GM21529 (cell line): ENCODE results near the gene SGTA.

Experiments used
- ATAC-seq: cut with Tn5 transposase; IDR thresholded peaks from one replicate; pipeline ENCODE4 v1.9.1; 2021; ENCODE audit not compliant: unreplicated experiment

Gene SGTA

DNA sequence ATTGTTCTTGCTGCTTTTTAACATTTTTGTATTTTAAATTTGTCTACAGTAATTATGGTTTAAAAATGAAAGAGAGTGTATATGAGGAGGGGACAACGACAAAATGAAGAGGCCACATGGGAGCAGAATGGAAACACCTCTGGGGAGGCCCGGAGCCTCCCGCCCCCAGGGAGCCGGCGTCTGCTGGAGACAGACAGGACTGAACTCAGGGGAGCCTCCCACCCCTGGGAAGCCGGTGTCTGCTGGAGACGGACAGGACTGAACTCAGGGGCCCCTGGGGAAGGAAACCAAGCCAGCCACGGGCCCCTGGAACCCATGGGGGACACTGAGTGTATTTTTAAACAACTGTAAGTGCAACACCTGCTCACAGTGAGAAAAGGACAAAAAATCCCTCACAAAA, 26.6 kb downstream of the SGTA start:
- ATAC-seq: no peak

DNA sequence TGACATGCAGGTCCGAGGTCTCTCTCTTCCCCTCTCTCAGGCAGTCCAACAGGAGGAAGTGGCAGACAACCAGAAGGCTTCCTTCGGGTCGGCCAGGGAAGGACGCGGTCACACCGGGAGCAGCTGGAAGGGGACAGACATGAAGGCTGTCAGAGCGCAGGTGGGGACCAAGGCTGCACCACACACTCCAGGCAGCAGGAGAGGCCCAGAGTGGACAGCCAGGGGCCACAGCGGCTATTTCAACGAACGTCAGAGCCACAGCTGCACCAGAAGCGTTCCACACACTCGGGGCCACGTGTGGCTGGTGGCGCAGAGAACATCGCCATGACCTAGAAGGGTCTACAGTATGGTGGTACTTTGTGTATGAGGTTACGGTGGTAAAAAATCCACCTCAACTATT, 27.3 kb downstream of the SGTA start:
- ATAC-seq: no peak

DNA sequence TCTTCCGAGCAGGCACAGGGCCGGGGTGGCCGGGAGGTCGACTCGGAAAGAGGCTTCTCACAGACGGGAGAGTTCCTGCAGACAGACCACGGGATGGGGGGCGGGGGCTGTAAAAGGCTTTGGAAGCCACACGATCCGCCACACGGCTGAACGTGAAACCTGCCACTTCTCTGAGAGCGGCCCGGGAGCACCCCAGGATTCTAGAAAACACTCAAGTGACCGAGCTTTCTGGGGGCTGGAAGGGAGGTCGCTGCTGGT, 27.7 kb downstream of the SGTA start:
- ATAC-seq: no peak

GRCh38 chr19:2754659-2755447, 28.2 kb downstream of the SGTA start:
- ATAC-seq: no peak

- ATAC-seq: no peak
Measured at GRCh38 chr19:2751438-2751830, 31.6 kb downstream of the SGTA start.

GRCh38 chr19:2750808-2751437, 32.1 kb downstream of the SGTA start:
- ATAC-seq: no peak

- ATAC-seq: no peak
Measured at GRCh38 chr19:2747349-2747748, 35.7 kb downstream of the SGTA start.

- ATAC-seq: no peak
Measured at GRCh38 chr19:2744113-2744512, 39.0 kb downstream of the SGTA start.

DNA sequence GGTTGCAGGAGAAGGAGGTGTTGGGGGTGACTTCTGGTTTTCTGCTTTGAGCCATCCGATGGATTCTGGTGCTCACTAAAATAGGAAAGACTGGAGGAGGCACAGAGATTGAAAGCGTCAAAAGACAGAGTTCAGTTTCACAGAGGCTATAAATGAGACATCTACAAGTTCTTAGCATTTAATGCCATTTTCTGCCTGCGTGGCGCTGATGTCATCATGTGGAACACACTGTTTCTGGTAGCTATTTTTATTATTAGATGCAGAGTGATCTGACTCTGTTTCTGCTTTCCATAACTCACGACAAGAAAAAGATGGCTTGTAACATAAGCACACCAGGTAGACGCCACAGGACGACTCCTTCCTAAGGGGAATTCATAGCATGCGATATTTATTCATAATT, 40.0 kb downstream of the SGTA start:
- no peak for ATAC-seq

GRCh38 chr19:2740314-2740656, 42.8 kb downstream of the SGTA start:
- ATAC-seq: no peak

GRCh38 chr19:2739602-2740313, 43.3 kb downstream of the SGTA start, which contains the start of gene SLC39A3:
Gene SLC39A3, minus strand, starts transcription at chr19:2740017. Its CDS starts 2,760 bp downstream, at chr19:2737257.
- ATAC-seq: peak; percentile 93

DNA sequence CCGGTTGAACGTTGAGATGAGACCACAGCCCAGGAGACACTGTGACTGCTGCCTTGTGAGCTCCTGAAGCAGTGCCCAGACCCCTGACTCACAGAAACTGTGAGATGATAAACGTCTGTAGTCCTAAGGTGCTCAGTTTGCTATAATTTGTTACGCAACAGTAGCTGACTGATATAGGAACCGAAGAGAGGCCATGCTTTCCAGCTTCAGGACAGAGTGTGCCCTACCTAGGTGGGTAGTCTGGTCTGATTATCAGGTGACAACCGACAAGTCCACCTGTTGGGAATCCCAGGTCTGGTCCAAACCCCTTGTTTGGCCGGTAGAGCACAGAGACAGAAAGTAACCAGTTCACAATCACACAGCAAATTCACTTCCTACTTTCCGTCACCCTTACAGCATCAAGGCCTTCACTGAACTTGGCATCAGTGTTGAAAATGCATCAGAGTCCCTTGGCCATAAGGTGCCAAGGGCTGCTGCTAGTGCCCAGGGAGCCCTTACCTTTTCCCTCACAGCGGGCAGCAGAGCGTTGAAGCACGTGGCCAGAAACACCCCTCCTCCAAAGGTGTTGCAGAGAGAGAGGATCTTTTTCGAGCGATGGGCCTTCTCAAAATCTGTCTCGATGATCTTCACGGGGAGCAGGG, 46.4 kb downstream of the SGTA start:
- ATAC-seq: no peak

DNA sequence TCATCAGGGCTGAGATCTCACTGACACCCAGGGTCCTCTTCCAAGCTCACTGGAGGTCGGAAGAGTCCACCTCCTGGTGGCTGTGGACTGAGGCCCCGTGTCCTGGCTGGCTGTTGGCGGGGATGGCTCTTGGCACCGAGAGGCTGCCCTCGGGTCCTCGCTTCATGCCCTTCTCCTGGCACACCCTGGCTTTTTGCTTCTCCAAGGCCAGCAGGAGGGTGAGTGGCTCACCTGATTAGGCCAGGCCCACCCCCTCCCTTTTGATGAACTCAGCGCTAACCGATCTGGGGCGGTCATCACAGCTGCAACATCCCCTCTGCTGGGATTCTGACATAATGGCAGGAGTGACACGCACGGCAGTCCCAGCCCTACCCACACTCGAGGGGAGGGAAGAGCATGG, 47.7 kb downstream of the SGTA start:
- no peak for ATAC-seq

- no peak for ATAC-seq
Measured at GRCh38 chr19:2734589-2735288, 48.3 kb downstream of the SGTA start.

DNA sequence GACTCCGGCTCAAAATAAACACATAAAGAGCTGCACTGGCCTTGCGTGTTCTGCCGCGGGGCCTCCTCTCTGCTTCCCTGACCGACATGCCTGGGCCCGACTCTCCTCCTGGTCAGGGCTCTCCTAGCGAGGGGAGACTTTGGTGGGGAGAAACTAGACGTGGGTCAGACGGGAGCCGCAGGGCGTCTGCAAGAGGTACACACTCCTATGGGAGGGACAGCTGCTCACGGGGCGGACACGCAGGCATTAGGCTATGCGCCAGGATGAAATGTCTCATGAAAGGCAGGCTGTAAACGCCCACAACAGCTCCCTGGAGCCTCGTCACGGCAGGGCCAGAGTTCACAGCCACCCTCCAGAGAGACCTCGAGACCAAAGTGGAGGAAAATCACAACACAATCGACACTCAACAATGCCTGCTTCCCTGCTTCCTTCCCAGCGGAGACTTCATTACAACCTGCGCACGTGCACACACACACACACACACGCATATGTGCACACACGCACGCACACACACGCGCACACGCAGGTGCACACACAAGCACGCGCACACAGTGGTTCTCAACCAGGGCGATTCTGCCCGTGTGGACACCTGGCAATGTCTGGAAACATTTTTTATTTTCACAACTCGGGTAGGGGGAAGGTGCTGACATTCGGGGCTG, 49.0 kb downstream of the SGTA start:
- no peak for ATAC-seq

DNA sequence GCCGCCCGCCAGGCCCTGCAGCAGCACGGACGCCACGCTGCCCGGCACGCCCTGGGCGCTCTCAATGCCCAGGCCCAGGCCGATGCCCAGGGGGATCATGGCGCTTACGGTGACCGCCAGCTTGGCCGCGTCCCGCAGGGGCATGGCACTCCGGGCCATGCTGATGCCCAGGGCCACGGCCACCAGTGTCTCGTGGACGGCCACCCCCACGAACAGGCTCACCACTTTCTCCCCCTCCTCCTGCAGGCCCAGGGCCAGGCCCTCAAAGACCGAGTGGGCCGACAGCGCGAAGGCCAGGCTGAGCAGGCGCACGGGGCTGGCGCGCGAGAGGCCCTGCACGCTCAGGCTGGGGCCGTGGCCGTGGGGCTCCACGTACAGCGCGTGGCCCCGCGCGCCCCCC, 50.2 kb downstream of the SGTA start:
- no peak for ATAC-seq

DNA sequence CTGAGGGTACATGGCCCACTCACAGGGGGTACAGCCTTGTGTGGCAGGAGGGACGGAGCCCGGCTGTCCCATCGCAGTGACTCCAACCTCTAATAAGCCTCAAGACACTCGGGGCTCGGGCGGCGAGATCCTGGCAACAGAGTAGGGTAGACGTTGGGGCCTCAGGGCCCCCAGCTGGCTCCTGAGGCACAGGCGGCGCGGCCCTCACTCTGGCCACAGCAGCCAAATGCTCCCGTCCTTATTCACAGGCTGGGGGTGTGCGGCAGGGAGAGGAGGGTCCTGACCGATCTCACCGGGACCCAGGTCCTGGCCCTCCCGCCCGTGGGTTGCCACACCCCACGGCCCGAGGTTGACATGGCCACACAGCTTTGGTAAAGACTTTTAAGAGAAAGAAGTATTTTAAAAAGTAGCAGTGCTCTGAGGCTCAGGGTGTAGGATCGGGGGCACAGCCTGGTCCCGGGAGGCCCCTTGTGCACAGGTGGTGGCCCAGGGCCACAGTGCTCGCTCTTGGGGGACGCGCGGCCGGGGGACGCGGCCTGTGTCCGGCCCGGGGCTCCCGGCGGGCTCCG, 50.8 kb downstream of the SGTA start:
- ATAC-seq: no peak

DNA sequence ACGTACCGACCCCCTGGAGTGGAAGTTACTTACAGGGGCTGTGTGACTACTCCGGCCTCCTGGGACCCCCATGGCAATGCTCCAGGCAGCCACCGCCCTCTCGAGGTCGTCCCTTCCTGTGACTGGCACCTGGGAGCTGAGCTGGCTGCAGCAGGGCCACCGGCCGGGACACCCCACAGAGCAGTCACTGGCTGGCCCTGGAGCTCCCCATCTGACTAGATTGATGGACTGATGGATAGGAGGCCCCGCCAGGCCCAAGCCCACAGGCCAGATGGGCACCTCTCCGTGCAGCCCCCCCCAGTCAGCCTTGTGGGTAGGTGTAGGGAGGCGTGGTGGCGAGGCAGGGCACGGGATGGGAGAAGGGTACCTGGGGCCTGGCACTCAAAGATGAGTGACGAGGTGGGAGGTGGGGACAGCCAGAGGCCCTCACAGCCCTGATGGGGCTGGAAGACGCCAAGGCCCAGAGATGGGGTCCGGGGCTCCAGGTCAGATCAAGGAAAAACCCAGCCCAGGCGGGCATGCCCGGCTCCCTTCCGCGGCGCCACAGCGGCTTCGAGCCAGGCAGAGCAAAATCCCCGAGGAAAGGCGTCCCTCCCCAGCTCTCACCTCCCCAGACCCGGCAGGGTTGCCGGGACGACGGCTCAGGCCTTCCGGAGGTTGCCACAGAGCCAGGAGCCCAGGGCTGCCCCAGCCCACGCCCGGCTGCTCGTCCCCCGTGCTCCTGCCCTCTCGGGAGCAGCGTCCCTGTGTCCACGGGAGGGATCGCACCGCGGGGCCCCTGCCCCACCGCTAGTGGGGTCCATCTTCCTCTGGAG, 51.7 kb downstream of the SGTA start:
- no peak for ATAC-seq

DNA sequence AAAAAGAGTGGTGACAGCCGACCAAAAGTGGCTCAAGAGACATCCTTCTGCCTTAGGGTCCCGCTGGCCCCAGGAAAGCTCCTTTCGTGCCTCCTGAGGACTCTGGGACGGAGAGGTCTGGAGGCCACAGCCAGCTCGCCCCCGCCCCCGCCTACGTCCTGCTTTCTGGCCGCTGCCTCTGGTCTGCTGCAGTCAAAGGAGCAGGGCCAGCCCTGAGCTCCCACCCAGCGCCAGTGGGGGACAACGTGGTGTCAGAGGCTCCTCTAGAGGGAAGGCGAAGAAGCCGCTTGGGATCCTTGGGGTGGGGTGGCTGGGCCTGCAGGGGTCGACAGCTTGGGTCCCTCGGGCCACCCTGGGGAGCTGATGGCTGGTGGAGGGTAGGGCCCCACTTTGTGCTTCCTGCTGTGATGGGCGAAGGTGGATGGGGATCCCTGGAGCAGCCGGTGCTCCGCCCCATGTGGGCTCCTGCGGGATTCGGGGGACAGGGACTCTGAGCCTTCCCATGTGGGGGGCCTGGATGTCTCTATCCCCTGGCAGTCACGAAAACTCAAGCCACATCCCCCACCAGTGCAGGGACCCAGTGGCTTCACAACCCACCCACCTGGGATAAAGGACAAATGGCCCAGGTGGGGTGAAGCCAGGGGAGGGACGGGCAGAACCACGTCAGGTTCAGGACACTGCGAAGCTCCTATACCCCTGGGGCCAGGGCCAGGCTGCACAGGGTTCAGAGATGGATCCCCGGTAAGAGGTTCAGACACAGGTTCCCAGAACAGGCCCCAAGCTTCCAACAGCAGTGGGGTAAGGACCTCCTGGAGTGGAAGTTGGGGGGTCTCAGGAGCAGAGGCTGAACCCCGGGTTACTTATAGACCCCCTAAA, 52.9 kb downstream of the SGTA start:
- no peak for ATAC-seq
